Thoracic aorta (tissue), 2 donors: Measurements from ENCODE around the gene POLE3. TPM values are rescaled to one million over a fixed set of nuclear protein-coding genes. Genes with fewer than 3 reads are reported as not detected.
"Not testable (repeated sequence)": the region's sequence is repeated elsewhere in the genome, so short reads cannot be mapped to it uniquely, and the experiment has no call there.

Experiments
- ATAC-seq: fragments of 150-250 bp; one replicate; pipeline ENCODE4 v1.8.0; 2017; ENCODE audit warnings: low read depth; ENCODE audit not compliant: insufficient number of reproducible peaks, low FRiP score
- DNase-seq: peaks from one replicate; pipeline ENCODE4 v3.0.0-alpha.2; 2020; ENCODE audit warnings: low spot score
- H3K27ac ChIP-seq, 2 donors: fragments of 200-600 bp; sonication (generic); 1 replicate in 1 of 2; 2 replicates in 1 of 2; pipeline ENCODE4 v1.5.1; 2016; ENCODE audit warnings: mild to moderate bottlenecking in 2 of 2, moderate library complexity in 2 of 2
- H3K27me3 ChIP-seq: fragments of 200-600 bp; sonication (generic); replicated peaks from 2 replicates; pipeline ENCODE4 v1.6.0; 2016; ENCODE audit warnings: mild to moderate bottlenecking; ENCODE audit not compliant: insufficient read depth
- H3K36me3 ChIP-seq: fragments of 200-600 bp; sonication (generic); one replicate; pipeline ENCODE4 v1.5.1; 2016
- H3K4me1 ChIP-seq, 2 donors: fragments of 200-600 bp; sonication (generic); 1 replicate in 1 of 2; 2 replicates in 1 of 2; pipeline versions ENCODE4 v1.5.1 to v1.6.0; 2016; ENCODE audit warnings: low read depth in 2 of 2, mild to moderate bottlenecking in 1 of 2; ENCODE audit not compliant: control insufficient read depth in 1 of 2
- H3K4me3 ChIP-seq: fragments of 200-600 bp; sonication (generic); 2 replicates; pipeline ENCODE4 v1.5.1; 2016; ENCODE audit warnings: mild to moderate bottlenecking
- H3K9me3 ChIP-seq: fragments of 200-600 bp; sonication (generic); 2 replicates; pipeline ENCODE4 v1.5.1; 2016
- total RNA-seq, 2 donors: library from RNA; depleted of rRNA; stranded (reverse); fragments of >200 nt; gene quantifications; one replicate each; pipeline versions ENCODE4 v1.1.0 to v1.2.3, GENCODE V29; 2016
- TF ChIP-seq, protein P1 (sequence below): fragments of 200-600 bp; sonication (generic); IDR thresholded peaks from one replicate; pipeline ENCODE4 v1.5.1; 2019; ENCODE audit warnings: antibody characterized with exemption

The POLE3 gene
- total RNA-seq, 2 donors from 2014 or later = 24.2 to 32.0 TPM

DNA sequence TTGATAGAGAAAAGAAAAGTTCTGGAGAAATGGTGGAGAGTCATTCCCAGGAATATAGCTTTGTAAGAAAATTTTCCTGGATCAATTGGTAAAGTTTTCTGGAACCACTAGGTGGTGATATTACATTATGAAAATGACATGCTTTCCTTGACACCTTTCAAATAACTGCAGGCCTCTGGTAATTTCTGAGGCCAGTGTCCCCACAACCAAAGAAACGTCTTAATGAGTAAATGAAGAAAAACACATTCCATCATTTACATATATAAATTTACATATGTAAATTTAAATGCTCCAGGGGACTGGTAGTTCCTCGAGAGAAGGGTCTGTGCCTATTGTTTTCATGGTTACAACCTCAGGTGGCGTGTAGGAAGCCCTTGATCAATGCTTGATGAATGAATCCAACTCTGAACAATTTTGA, 35.9 kb upstream of the POLE3 start:
- H3K4me3 ChIP-seq = no peak overlapping the region
- TF ChIP-seq, protein P1, sequence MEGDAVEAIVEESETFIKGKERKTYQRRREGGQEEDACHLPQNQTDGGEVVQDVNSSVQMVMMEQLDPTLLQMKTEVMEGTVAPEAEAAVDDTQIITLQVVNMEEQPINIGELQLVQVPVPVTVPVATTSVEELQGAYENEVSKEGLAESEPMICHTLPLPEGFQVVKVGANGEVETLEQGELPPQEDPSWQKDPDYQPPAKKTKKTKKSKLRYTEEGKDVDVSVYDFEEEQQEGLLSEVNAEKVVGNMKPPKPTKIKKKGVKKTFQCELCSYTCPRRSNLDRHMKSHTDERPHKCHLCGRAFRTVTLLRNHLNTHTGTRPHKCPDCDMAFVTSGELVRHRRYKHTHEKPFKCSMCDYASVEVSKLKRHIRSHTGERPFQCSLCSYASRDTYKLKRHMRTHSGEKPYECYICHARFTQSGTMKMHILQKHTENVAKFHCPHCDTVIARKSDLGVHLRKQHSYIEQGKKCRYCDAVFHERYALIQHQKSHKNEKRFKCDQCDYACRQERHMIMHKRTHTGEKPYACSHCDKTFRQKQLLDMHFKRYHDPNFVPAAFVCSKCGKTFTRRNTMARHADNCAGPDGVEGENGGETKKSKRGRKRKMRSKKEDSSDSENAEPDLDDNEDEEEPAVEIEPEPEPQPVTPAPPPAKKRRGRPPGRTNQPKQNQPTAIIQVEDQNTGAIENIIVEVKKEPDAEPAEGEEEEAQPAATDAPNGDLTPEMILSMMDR = peak; percentile 67
- no peaks in the 10 kb centered on the region for H3K27me3 ChIP-seq
- H3K9me3 ChIP-seq = no peaks in the 10 kb centered on the region
- ATAC-seq (peak; percentile 46), DNase-seq (no peak)
- peaks cover 0 to 31% of the 10 kb centered on the region in 2 donors for H3K4me1 ChIP-seq
- H3K36me3 ChIP-seq = no peaks in the 10 kb centered on the region
- H3K27ac ChIP-seq = peak overlapping the region; percentile 39 to 58

DNA sequence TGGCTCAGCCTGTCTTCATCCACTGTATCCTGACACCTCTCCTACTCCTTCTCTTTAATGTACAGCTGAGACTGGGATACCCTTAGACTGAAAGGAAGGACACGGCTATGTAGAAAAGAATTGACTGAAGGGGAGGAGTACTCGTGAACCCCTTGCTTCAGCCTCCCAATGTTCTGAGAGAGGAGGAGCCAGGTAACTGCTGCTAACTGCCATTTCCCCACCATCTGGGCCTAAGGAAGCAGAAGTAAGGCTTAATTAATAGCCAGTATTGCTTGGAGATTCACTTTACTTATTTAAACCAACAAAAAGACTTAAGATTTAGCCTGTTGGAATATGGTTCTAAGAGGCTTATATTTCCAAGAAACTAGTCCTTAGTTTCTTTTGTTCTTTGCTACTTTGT, 34.3 kb upstream of the POLE3 start:
- Histone ChIP-seq H3K4me3 (no peak overlapping the region), H3K9me3 (no peaks in the 10 kb centered on the region), H3K4me1 (peaks cover 0 to 20% of the 10 kb centered on the region in 2 donors), H3K36me3 (no peaks in the 10 kb centered on the region), H3K27me3 (no peaks in the 10 kb centered on the region), H3K27ac (no peak overlapping the region)
- TF ChIP-seq, protein P1 = no peak
- ATAC-seq (no peak), DNase-seq (no peak)

DNA sequence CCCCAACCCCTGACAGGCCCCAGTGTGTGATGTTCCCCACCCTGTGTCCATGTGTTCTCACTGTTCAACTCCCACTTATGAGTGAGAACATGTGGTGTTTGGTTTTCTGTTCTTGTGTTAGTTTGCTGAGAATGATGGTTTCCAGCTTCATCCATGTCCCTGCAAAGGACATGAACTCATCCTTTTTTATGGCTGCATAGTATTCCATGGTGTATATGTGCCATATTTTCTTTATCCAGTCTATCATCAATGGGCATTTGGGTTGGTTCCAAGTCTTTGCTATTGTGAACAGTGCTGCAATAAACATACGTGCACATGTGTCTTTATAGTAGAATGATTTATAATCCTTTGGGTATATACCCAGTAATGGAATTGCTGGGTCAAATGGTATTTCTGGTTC, 27.2 kb upstream of the POLE3 start:
- ATAC-seq, H3K4me3 ChIP-seq, DNase-seq: not testable (repeated sequence)

DNA sequence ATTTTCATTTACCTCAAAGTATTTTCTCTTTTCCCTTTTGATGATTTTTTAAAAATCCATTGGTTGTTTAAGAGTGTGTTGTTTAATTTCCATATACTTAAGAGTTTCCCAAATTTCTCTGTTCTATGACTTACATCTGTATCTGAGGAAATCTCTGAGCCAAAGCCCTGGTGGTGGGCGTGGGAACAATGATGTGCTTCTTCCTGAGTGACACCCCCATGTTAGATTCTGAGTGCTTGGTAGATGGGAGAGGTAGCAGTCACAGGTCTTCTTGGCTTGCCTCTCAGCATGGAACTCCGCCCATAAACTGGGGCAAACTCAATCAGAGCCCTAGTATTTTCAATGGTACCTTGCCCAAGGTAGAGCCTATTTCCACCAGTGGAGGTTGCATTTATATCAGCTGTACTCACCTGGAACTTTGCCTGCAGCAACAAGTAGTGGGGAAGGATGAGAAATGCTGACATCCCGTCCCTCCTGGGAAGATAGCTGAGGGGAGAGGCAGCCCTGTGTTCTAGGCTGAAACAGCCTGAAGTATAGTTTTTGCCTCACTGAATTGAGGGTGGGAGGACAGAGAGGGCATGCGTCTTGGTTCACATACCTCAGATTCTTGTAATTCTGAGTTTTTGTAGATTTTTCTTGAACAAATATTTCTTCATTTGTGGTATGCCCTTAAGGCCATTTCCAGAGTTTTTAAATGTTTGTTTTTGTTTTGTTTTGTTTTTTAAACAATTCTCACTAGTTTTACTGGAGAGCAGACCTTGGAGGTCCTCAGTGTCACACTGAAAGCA, 26.4 kb upstream of the POLE3 start:
- Histone ChIP-seq H3K27ac (no peak overlapping the region), H3K9me3 (no peaks in the 10 kb centered on the region), H3K36me3 (no peaks in the 10 kb centered on the region), H3K4me3 (no peak overlapping the region), H3K4me1 (no peaks in the 10 kb centered on the region), H3K27me3 (no peaks in the 10 kb centered on the region)
- DNase-seq (no peak), ATAC-seq (no peak)
- TF ChIP-seq, protein P1 = no peak

More for the DNA sequence above, 27.2 kb upstream of the POLE3 start:
- not testable (repeated sequence) for H3K27me3 ChIP-seq, H3K4me1 ChIP-seq, H3K9me3 ChIP-seq, H3K36me3 ChIP-seq, H3K27ac ChIP-seq

DNA sequence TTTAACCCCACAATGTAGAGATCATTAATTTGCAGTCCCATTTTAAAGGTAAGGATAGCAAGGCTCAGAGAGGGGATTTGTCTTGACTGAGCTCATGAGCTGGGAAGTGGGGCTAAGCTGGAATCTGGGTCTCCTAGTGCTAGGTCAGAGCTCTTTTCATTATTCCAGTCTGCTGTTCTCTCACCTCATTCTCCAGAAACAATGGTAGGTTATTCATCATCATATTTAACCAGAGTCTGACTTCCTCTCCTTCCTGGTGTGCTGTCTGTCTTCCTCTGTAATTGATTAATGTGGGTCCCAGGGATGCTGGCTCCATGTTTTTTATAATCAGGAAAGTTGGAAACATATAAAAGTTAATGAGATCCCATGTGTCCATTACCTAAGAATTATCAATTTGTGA, 20.7 kb upstream of the POLE3 start:
- H3K27me3 ChIP-seq = no peaks in the 10 kb centered on the region
- DNase-seq = no peak
- no peaks in the 10 kb centered on the region for H3K4me1 ChIP-seq
- H3K9me3 ChIP-seq = no peaks in the 10 kb centered on the region
- H3K36me3 ChIP-seq = no peaks in the 10 kb centered on the region
- no peak for ATAC-seq
- TF ChIP-seq, protein P1 = no peak
- H3K4me3 ChIP-seq = no peak overlapping the region
- H3K27ac ChIP-seq = no peak overlapping the region
